Spleen (tissue), 11 donors: ENCODE data around the gene EPN2. TPM values are rescaled to one million over a fixed set of nuclear protein-coding genes. Genes with fewer than 3 reads are reported as not detected.

Source experiments
- DNase-seq: peaks from one replicate; pipeline ENCODE4 v3.0.0-alpha.2; 2020
- H3K27ac ChIP-seq, 8 donors: fragments of 200-600 bp; sonication (generic) in 7 of 8; 1 replicate in 4 of 8; 2 replicates in 4 of 8; pipeline versions ENCODE4 v1.5.0 to v1.8.0; 2016 to 2021; ENCODE audit warnings: inconsistent platforms in 4 of 8, mild to moderate bottlenecking in 4 of 8, moderate library complexity in 1 of 8
- H3K27me3 ChIP-seq, 7 donors: fragments of 200-600 bp; sonication (generic) in 6 of 7; replicated peaks in 1 of 7; 1 replicate in 4 of 7; 2 replicates in 3 of 7; pipeline versions ENCODE4 v1.5.0 to v1.8.0; 2016 to 2021; ENCODE audit warnings: inconsistent platforms in 3 of 7, mild to moderate bottlenecking in 1 of 7
- H3K36me3 ChIP-seq, 6 donors: fragments of 200-600 bp; sonication (generic) in 5 of 6; 1 replicate in 4 of 6; 2 replicates in 2 of 6; pipeline versions ENCODE4 v1.5.0 to v1.8.0; 2016 to 2021; ENCODE audit warnings: inconsistent platforms in 2 of 6
- H3K4me1 ChIP-seq, 6 donors: fragments of 200-600 bp; sonication (generic) in 5 of 6; 1 replicate in 3 of 6; 2 replicates in 3 of 6; pipeline versions ENCODE4 v1.5.0 to v1.8.0; 2016 to 2021; ENCODE audit warnings: inconsistent platforms in 3 of 6
- H3K4me3 ChIP-seq, 8 donors: fragments of 200-600 bp; sonication (generic) in 7 of 8; 1 replicate in 4 of 8; 2 replicates in 4 of 8; pipeline versions ENCODE4 v1.5.0 to v1.8.0; 2016 to 2021; ENCODE audit warnings: inconsistent platforms in 4 of 8, mild to moderate bottlenecking in 4 of 8, moderate library complexity in 2 of 8
- H3K9me3 ChIP-seq, 8 donors: fragments of 200-600 bp; sonication (generic) in 7 of 8; 1 replicate in 4 of 8; 2 replicates in 4 of 8; pipeline versions ENCODE4 v1.5.0 to v1.8.0; 2016 to 2021; ENCODE audit warnings: inconsistent platforms in 4 of 8
- POLR2A ChIP-seq, 3 donors: fragments of 450-650 bp; IDR thresholded peaks; one replicate each; pipeline ENCODE4 v1.5.1; 2017; ENCODE audit warnings: antibody characterized with exemption in 3 of 3, mild to moderate bottlenecking in 1 of 3
- POLR2AphosphoS5 ChIP-seq, 3 donors: sonication (generic); formaldehyde crosslinking; IDR thresholded peaks; one replicate each; pipeline ENCODE4 v1.5.1; 2017; ENCODE audit warnings: antibody characterized with exemption in 3 of 3
- WGBS, 5 donors: extraction: QIAGEN DNeasy Blood & Tissue Kit in 3 of 5; methylation state at CpG; one replicate each; pipeline versions ENCODE4 v1.1.5 to v1.1.7; 2013 to 2018; 5-methylcytosine and 5-hydroxymethylcytosine counted together
- intact Hi-C: fragments of 100-400 bp; cut with DNase I; formaldehyde crosslinking; loops from one replicate; pipeline ENCODE4 v1.15.0; 2023; ENCODE audit warnings: low total_unique reads
- polyA plus RNA-seq, 3 donors: library from polyadenylated mRNA; stranded (reverse); fragments of 200-250 nt; gene quantifications; one replicate each; pipeline ENCODE4 v1.2.1, GENCODE V29; 2013
- total RNA-seq, 7 donors: library from RNA; depleted of rRNA in 3 of 7; stranded (reverse); fragments of >200 nt in 3 of 7; fragmentation: NEBNext Ultra II Directional in 4 of 7; extraction: Animal tissue kit (Norgen Biotek cat#: 25700) in 4 of 7; gene quantifications; one replicate each; pipeline versions ENCODE4 v1.1.0 to v1.2.1, GENCODE V29; 2016 to 2021
- TF ChIP-seq, protein P1 (sequence below), 11 experiments: fragments of 200-600 bp in 7 of 11; fragments of 450-650 bp in 4 of 11; sonication (generic) in 4 of 11; IDR thresholded peaks in 8 of 11; conservative IDR thresholded peaks in 3 of 11; 1 replicate in 7 of 11; 2 replicates in 4 of 11; pipeline versions ENCODE4 v1.4.0 to v1.8.0; 2016 to 2021; ENCODE audit warnings: antibody characterized with exemption in 11 of 11, inconsistent platforms in 4 of 11, mild to moderate bottlenecking in 1 of 11
- donor health status: healthy with polysubstance abuse.
- donor health status: DM: no; HTN: no; CAD: no; lungs with moderate emphysema.
- donor health status: DM: no; HTN: no; CAD: no.
- donor health status: Bipolar disorder and iron deficiency.
- donor health status: healthy.
- donor health status: DM: no; HTN: no; CAD: no.
- donor health status: DM: yes; HTN: yes; CAD: no.

The EPN2 gene
- total and polyA plus RNA-seq, 10 donors: 5.4 to 59.6 (median 31.5) TPM

DNA sequence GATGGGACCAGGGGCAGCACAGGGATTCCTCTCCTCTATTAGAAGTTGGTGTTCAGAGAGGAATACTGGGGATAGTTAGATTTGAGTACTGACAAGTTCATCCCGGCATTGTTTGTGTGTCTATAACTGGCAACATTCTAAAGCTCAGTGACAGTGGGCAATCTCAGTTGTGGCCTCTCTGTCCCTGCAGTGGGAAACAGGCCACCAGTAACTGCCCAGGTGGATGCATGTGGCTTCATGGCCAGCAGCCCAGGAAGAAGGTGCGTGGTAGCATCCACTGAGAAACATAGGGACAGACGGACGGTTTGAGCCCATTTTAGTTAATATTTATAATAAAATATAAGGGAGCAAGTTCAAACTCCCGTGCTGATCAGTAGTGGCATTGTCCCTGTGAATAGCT, 73.8 kb downstream of the EPN2 start:
- Histone ChIP-seq H3K9me3 (no peaks in the 10 kb centered on the region), H3K36me3 (peaks cover 0 to 40% (median 11%) of the 10 kb centered on the region in 6 donors), H3K4me1 (peaks cover 5 to 65% (median 36%) of the 10 kb centered on the region in 6 donors), H3K27me3 (peaks cover 0 to 37% (median 0%) of the 10 kb centered on the region in 7 donors), H3K27ac (peak overlapping the region in 5 of 8 donors; percentile 68 to 79 (median 71)), H3K4me3 (no peak overlapping the region)
- intact Hi-C loops: no loop called here
- WGBS, 5 donors: 88 to 95% (median 93%) methylated on average over 5 of the region's 5 CpGs
- TF ChIP-seq POLR2AphosphoS5 (IDR thresholded peaks at IDR 0.05): no peak
- peak; percentile 10 for DNase-seq

DNA sequence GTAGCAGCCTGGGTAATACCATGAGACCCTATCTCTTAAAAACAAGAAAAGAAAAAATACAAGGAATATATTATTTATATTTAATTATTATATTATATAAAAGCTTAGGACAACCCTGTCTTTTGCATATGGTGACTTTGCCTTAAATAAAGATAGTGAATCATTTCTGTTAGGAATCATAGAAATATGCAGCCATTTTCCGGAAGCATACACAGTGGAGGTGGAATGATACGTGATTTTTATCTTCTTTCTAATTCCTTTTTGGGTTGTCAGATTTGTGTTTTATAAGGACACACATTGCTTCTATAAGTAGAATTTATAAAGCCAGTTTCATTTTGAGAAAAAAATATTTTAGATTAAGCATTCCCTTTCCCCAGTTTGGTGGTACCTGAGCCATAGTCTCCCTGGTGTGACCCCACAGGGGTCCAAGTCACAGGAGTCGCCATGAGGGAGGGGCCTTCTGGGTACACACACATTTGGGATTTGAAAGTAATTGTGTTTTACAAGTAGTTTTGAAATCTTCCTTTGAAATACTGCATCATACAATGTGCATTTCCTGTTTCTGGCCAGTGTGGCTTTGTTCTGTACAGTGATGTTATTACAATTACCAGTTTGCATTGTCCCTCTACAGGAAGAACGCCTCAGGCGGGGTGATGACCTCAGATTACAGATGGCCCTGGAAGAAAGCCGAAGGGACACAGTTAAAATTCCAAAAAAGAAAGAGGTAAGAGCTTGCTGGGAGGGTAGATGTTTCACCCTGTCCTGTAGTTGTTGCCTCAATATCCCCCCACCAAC, 74.5 kb downstream of the EPN2 start:
- peaks cover 0 to 62% (median 35%) of the 10 kb centered on the region in 6 donors for H3K4me1 ChIP-seq
- no peaks in the 10 kb centered on the region for H3K9me3 ChIP-seq
- no peak overlapping the region for H3K4me3 ChIP-seq
- intact Hi-C loops: no loop called here
- 50 to 74% (median 52%) methylated on average over 6 of the region's 6 CpGs for WGBS, 5 donors
- TF ChIP-seq POLR2A (IDR thresholded peaks at IDR 0.05): no peak
- peak in 1 of 3 donors; percentile 66 for TF ChIP-seq POLR2AphosphoS5 (IDR thresholded peaks at IDR 0.05)
- DNase-seq: peak; percentile 73
- H3K27ac ChIP-seq: peak overlapping the region; percentile 4 to 79 (median 69)
- H3K36me3 ChIP-seq: peaks cover 0 to 40% (median 11%) of the 10 kb centered on the region in 6 donors
- H3K27me3 ChIP-seq: peaks cover 0 to 37% (median 0%) of the 10 kb centered on the region in 7 donors

- TF ChIP-seq POLR2A (IDR thresholded peaks at IDR 0.05) (no peak), POLR2AphosphoS5 (IDR thresholded peaks at IDR 0.05) (peak in 2 of 3 donors; percentile 22 to 55)
- Histone ChIP-seq H3K27me3 (peaks cover 0 to 34% (median 0%) of the 10 kb centered on the region in 7 donors), H3K27ac (peak overlapping the region; percentile 4 to 79 (median 69)), H3K36me3 (peaks cover 0 to 40% (median 11%) of the 10 kb centered on the region in 6 donors), H3K9me3 (no peaks in the 10 kb centered on the region), H3K4me3 (no peak overlapping the region), H3K4me1 (peaks cover 0 to 62% (median 36%) of the 10 kb centered on the region in 6 donors)
- intact Hi-C loops: no loop called here
- 85 to 93% (median 88%) methylated on average over 4 to 7 of the region's 7 CpGs for WGBS, 5 donors
- peak; percentile 77 for DNase-seq
These were observed 75.2 kb downstream of the EPN2 start for GRCh38 chr17:19312406-19312805.

- H3K9me3 ChIP-seq: no peaks in the 10 kb centered on the region
- WGBS, 5 donors: 94 to 98% (median 96%) methylated on average over 8 to 13 of the region's 13 CpGs
- peaks cover 0 to 64% (median 41%) of the 10 kb centered on the region in 6 donors for H3K4me1 ChIP-seq
- peaks cover 0 to 26% (median 0%) of the 10 kb centered on the region in 7 donors for H3K27me3 ChIP-seq
- peaks cover 0 to 40% (median 11%) of the 10 kb centered on the region in 6 donors for H3K36me3 ChIP-seq
- intact Hi-C loops: no loop called here
- TF ChIP-seq, protein P1, sequence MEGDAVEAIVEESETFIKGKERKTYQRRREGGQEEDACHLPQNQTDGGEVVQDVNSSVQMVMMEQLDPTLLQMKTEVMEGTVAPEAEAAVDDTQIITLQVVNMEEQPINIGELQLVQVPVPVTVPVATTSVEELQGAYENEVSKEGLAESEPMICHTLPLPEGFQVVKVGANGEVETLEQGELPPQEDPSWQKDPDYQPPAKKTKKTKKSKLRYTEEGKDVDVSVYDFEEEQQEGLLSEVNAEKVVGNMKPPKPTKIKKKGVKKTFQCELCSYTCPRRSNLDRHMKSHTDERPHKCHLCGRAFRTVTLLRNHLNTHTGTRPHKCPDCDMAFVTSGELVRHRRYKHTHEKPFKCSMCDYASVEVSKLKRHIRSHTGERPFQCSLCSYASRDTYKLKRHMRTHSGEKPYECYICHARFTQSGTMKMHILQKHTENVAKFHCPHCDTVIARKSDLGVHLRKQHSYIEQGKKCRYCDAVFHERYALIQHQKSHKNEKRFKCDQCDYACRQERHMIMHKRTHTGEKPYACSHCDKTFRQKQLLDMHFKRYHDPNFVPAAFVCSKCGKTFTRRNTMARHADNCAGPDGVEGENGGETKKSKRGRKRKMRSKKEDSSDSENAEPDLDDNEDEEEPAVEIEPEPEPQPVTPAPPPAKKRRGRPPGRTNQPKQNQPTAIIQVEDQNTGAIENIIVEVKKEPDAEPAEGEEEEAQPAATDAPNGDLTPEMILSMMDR (IDR thresholded peaks at IDR 0.05 in 8 of 11, conservative IDR thresholded peaks at IDR 0.05 in 3 of 11): no peak
- TF ChIP-seq POLR2A (IDR thresholded peaks at IDR 0.05) (no peak), POLR2AphosphoS5 (IDR thresholded peaks at IDR 0.05) (no peak)
- H3K27ac ChIP-seq: peak overlapping the region in 2 of 8 donors; percentile 70 to 73
- no peak overlapping the region for H3K4me3 ChIP-seq
- peak; percentile 69 for DNase-seq
These were observed 76.0 kb downstream of the EPN2 start for GRCh38 chr17:19313066-19313745.

GRCh38 chr17:19313746-19314651, 76.8 kb downstream of the EPN2 start:
- Histone ChIP-seq H3K9me3 (no peaks in the 10 kb centered on the region), H3K4me1 (peaks cover 0 to 68% (median 38%) of the 10 kb centered on the region in 6 donors), H3K27me3 (peaks cover 0 to 22% (median 0%) of the 10 kb centered on the region in 7 donors), H3K36me3 (peaks cover 0 to 40% (median 11%) of the 10 kb centered on the region in 6 donors), H3K4me3 (no peak overlapping the region), H3K27ac (peak overlapping the region in 1 of 8 donors; percentile 5)
- no peak for TF ChIP-seq POLR2A (IDR thresholded peaks at IDR 0.05)
- TF ChIP-seq, protein P1 (IDR thresholded peaks at IDR 0.05 in 8 of 11, conservative IDR thresholded peaks at IDR 0.05 in 3 of 11): no peak
- TF ChIP-seq POLR2AphosphoS5 (IDR thresholded peaks at IDR 0.05): no peak
- intact Hi-C loops: no loop called here
- WGBS, 5 donors: 76 to 88% (median 86%) methylated on average over 12 of the region's 12 CpGs
- peak; percentile 47 for DNase-seq
